HCT116 (cell line): Measurements from ENCODE around the gene TMIE. TPM values are rescaled to one million over a fixed set of nuclear protein-coding genes. Genes with fewer than 3 reads are reported as not detected.

Source experiments
- ATAC-seq: fragments of 200-7000 bp; cut with Tn5 transposase; 2 replicates; pipeline ENCODE4 v1.9.1; 2020; ENCODE audit warnings: mild to moderate bottlenecking, moderate library complexity
- BruUV-seq: library from RNA; stranded (reverse); fragments of 400-500 nt; replicated peaks from 2 replicates; lab custom pipeline; 2021; lab: Mats Ljungman, UMichigan
- CTCF ChIA-PET: fragments of 300-600 bp; sonication (Branson Sonifier 250); formaldehyde crosslinking; loops from one replicate; lab custom pipeline; 2021; ENCODE audit warnings: antibody characterized with exemption; lab: Charles Lee
- POLR2A ChIA-PET: fragments of 300-600, 350-600 bp; sonication (Branson Sonifier 250); formaldehyde crosslinking; loops from one replicate; lab custom pipeline; 2021; ENCODE audit warnings: antibody characterized with exemption; lab: Charles Lee
- RAD21 ChIA-PET, 2 experiments: fragments of 300-600 bp; sonication (Branson Sonifier 250); formaldehyde crosslinking; loops; one replicate each; lab custom pipeline; 2023; ENCODE audit warnings: low total read pairs in 2 of 2; ENCODE audit not compliant: uncharacterized antibody in 2 of 2, unreplicated experiment in 2 of 2, low non-redundant PET in 1 of 2; lab: Charles Lee
- DNase-seq: peaks from one replicate; pipeline ENCODE4 v3.0.0-alpha.2; 2010; ENCODE audit warnings: low read depth, low spot score
- H2AFZ ChIP-seq: fragments of 200-600 bp; shearing (Covaris generic), sonication (generic); 2 replicates; pipeline ENCODE4 v1.6.1; 2017; ENCODE audit warnings: low read depth, mixed run types, mixed read lengths, antibody characterized with exemption, low read length; ENCODE audit not compliant: poor library complexity, severe bottlenecking
- H3K27ac ChIP-seq: 2 replicates; pipeline ENCODE4 v1.5.1; 2012; ENCODE audit warnings: low read depth, low read length
- H3K27me3 ChIP-seq: fragments of 200-600 bp; sonication (generic); 2 replicates; pipeline ENCODE4 v1.6.1; 2016; ENCODE audit warnings: mixed run types, low read length, mixed read lengths; ENCODE audit not compliant: insufficient read depth
- H3K36me3 ChIP-seq, 2 experiments: fragments of 200-500 bp in 1 of 2; fragments of 200-600 bp in 1 of 2; sonication (Bioruptor generic) in 1 of 2; sonication (generic) in 1 of 2; 2 replicates each; pipeline versions ENCODE4 v1.5.1 to v1.6.1; 2014 to 2016; ENCODE audit warnings: low read length in 2 of 2, inconsistent platforms in 1 of 2, mixed read lengths in 1 of 2, mixed run types in 1 of 2; ENCODE audit not compliant: insufficient read depth in 2 of 2, control insufficient read depth in 1 of 2
- H3K4me1 ChIP-seq, 2 experiments: fragments of 200-600 bp in 1 of 2; sonication (generic) in 1 of 2; 2 replicates each; pipeline versions ENCODE4 v1.5.1 to v1.6.1; 2012 to 2017; ENCODE audit warnings: low read length in 2 of 2, inconsistent platforms in 1 of 2, mild to moderate bottlenecking in 1 of 2, mixed read lengths in 1 of 2, mixed run types in 1 of 2, moderate library complexity in 1 of 2; ENCODE audit not compliant: insufficient read depth in 2 of 2, control insufficient read depth in 1 of 2
- H3K4me2 ChIP-seq: fragments of 200-600 bp; sonication (generic); 2 replicates; pipeline ENCODE4 v1.6.1; 2017; ENCODE audit warnings: mixed run types, low read length, mixed read lengths
- H3K4me3 ChIP-seq, 2 experiments: fragments of 200-600 bp in 1 of 2; sonication (generic) in 1 of 2; replicated peaks in 1 of 2; 2 replicates each; pipeline ENCODE4 v1.5.1; 2011 to 2016; ENCODE audit warnings: low read length in 2 of 2, control low read depth in 1 of 2, low read depth in 1 of 2, mild to moderate bottlenecking in 1 of 2, mixed read lengths in 1 of 2, mixed run types in 1 of 2
- H3K79me2 ChIP-seq: fragments of 200-600 bp; sonication (generic); 2 replicates; pipeline ENCODE4 v1.6.1; 2017; ENCODE audit warnings: mild to moderate bottlenecking, mixed run types, low read length, moderate library complexity, mixed read lengths; ENCODE audit not compliant: insufficient read depth
- H3K9ac ChIP-seq: fragments of 200-600 bp; sonication (generic); 2 replicates; pipeline ENCODE4 v1.6.1; 2016; ENCODE audit warnings: low read length, mixed read lengths
- H3K9me2 ChIP-seq: fragments of 200-600 bp; sonication (generic), shearing (Covaris generic); 2 replicates; pipeline ENCODE4 v1.6.1; 2017; ENCODE audit warnings: mixed run types, mild to moderate bottlenecking, moderate library complexity; ENCODE audit not compliant: insufficient read depth
- H3K9me3 ChIP-seq, 2 experiments: fragments of 200-500 bp in 1 of 2; fragments of 200-600 bp in 1 of 2; sonication (Bioruptor generic) in 1 of 2; sonication (generic) in 1 of 2; 2 replicates each; pipeline ENCODE4 v1.6.1; 2014 to 2017; ENCODE audit warnings: low read length in 2 of 2, mixed read lengths in 2 of 2, inconsistent platforms in 1 of 2, low read depth in 1 of 2, mild to moderate bottlenecking in 1 of 2, mixed run types in 1 of 2, moderate library complexity in 1 of 2; ENCODE audit not compliant: control insufficient read depth in 1 of 2, insufficient read depth in 1 of 2
- H4K20me1 ChIP-seq: fragments of 200-600 bp; sonication (generic), shearing (Covaris generic); 2 replicates; pipeline ENCODE4 v1.6.1; 2017; ENCODE audit warnings: mixed run types, mild to moderate bottlenecking, moderate library complexity; ENCODE audit not compliant: insufficient read depth
- CBX3 ChIP-seq: IDR thresholded peaks from 2 replicates; pipeline ENCODE4 v1.6.1; 2012; ENCODE audit warnings: low read depth
- CEBPB ChIP-seq: IDR thresholded peaks from 2 replicates; pipeline ENCODE4 v1.6.1; 2012; ENCODE audit warnings: low read depth
- EGR1 ChIP-seq: IDR thresholded peaks from 2 replicates; pipeline ENCODE4 v1.6.1; 2012; ENCODE audit warnings: low read depth
- ELF1 ChIP-seq: IDR thresholded peaks from 2 replicates; pipeline ENCODE4 v1.6.1; 2012; ENCODE audit warnings: low read depth, borderline replicate concordance
- EZH2 ChIP-seq: fragments of 200-600 bp; sonication (generic); IDR thresholded peaks from 2 replicates; pipeline ENCODE4 v1.6.1; 2017; ENCODE audit warnings: antibody characterized with exemption, mixed run types
- EZH2phosphoT487 ChIP-seq: fragments of 200-600 bp; IDR thresholded peaks from 2 replicates; pipeline ENCODE4 v1.6.1; 2018; ENCODE audit warnings: antibody characterized with exemption, borderline replicate concordance
- JUND ChIP-seq: IDR thresholded peaks from 2 replicates; pipeline ENCODE4 v1.6.1; 2012
- POLR2A ChIP-seq: IDR thresholded peaks from 2 replicates; pipeline ENCODE4 v1.7.0; 2011; ENCODE audit warnings: borderline replicate concordance; ENCODE audit not compliant: insufficient read depth, insufficient read length; ENCODE audit errors: extremely low read depth
- RAD21 ChIP-seq: IDR thresholded peaks from 2 replicates; pipeline ENCODE4 v1.6.1; 2012; ENCODE audit warnings: low read depth, mild to moderate bottlenecking
- SIN3A ChIP-seq: IDR thresholded peaks from 2 replicates; pipeline ENCODE4 v1.6.1; 2012; ENCODE audit warnings: low read depth
- SP1 ChIP-seq: IDR thresholded peaks from 2 replicates; pipeline ENCODE4 v1.6.1; 2012; ENCODE audit warnings: low read depth
- SRF ChIP-seq: IDR thresholded peaks from 2 replicates; pipeline ENCODE4 v1.6.1; 2012; ENCODE audit warnings: low read depth
- TCF7L2 ChIP-seq: IDR thresholded peaks from 2 replicates; pipeline ENCODE4 v1.7.0; 2011; ENCODE audit warnings: borderline replicate concordance, inconsistent platforms; ENCODE audit not compliant: insufficient read depth, insufficient read length; ENCODE audit errors: extremely low read depth
- ZNF274 ChIP-seq: fragments of 200-500 bp; sonication (Bioruptor generic); IDR thresholded peaks from 2 replicates; pipeline ENCODE4 v1.6.1; 2014; ENCODE audit warnings: mild to moderate bottlenecking, low read depth, low read length, inconsistent platforms
- intact Hi-C: fragments of 100-400 bp; cut with micrococcal nuclease; formaldehyde crosslinking; loops from 2 replicates; pipeline ENCODE4 v1.10.0; 2022
- total RNA-seq: library from RNA; stranded (reverse); gene quantifications from one replicate; pipeline ENCODE4 v1.2.1, GENCODE V29; 2021; ENCODE audit not compliant: unreplicated experiment
- TF ChIP-seq, protein P1 (sequence below), 3 experiments: fragments of 200-600 bp in 1 of 3; sonication (generic) in 1 of 3; IDR thresholded peaks in 2 of 3; conservative IDR thresholded peaks in 1 of 3; 2 replicates each; pipeline ENCODE4 v1.5.1; 2012 to 2017; ENCODE audit warnings: low read depth in 2 of 3, low read length in 2 of 3, antibody characterized with exemption in 1 of 3, borderline replicate concordance in 1 of 3, control low read depth in 1 of 3, mild to moderate bottlenecking in 1 of 3, mixed read lengths in 1 of 3, mixed run types in 1 of 3, moderate library complexity in 1 of 3; ENCODE audit not compliant: insufficient read depth in 1 of 3
- TF ChIP-seq, protein P2 (sequence below): IDR thresholded peaks from 2 replicates; pipeline ENCODE4 v1.6.1; 2011; ENCODE audit warnings: mild to moderate bottlenecking, low read length, moderate library complexity; ENCODE audit not compliant: insufficient replicate concordance; ENCODE audit errors: extremely low read depth
- TF ChIP-seq, protein P3 (sequence below): IDR thresholded peaks from 2 replicates; pipeline ENCODE4 v1.6.1; 2012
- TF ChIP-seq, protein P4 (sequence below): IDR thresholded peaks from 2 replicates; pipeline ENCODE4 v1.6.1; 2012; ENCODE audit warnings: low read depth

TMIE gene
- total RNA-seq, 1 experiment from 2014 or later: 0.74 TPM

DNA sequence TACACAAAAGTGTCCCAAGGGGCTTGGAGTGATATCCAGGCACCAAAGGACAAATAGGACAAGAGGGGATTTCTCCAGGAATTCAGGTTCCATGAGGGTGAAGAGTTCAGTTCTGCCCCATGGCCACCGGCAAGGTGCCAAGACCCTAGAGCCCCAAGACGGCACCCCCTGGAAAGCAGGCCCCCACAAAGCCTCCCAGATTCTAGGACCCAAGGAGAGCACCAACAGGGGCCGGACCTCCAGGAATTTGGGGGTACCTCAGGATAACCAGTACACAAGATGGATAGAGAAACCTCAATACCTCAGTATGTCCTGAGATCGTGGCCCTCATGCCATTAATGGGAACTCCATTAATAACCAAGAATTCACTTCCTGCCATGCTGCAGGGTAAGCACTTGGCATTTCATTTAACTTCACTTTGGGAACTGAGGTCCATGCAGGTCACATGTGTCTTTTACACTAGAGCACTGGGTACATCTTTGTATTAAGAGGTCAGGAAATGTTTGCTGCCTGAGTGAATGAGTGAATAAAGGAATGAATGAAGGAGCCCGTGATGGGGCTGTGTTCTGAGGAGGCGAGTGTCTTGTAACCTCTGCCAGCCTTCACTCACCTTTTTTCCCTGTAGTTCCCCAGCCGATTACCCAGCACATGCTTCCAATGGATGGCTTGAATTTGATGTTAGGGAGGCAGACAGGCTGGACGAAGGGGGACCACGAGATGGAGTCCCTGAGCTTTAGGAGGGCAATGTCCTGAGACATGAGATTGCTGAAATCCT, 32.0 kb downstream of the TMIE start:
- POLR2A ChIA-PET: no interaction called here
- Histone ChIP-seq H3K4me1 (no peaks in the 10 kb centered on the region), H3K9me3 (no peaks in the 10 kb centered on the region), H2AFZ (no peak overlapping the region), H3K27ac (no peak overlapping the region), H3K36me3 (no peaks in the 10 kb centered on the region), H3K79me2 (no peaks in the 10 kb centered on the region), H3K27me3 (no peaks in the 10 kb centered on the region), H3K9ac (no peak overlapping the region), H4K20me1 (no peaks in the 10 kb centered on the region), H3K4me3 (no peak overlapping the region), H3K9me2 (no peaks in the 10 kb centered on the region), H3K4me2 (no peak overlapping the region)
- RAD21 ChIA-PET: no interaction called here
- BruUV-seq: no TSS peak
- ATAC-seq: no peak
- intact Hi-C loops: no loop called here
- CTCF ChIA-PET: no interaction called here
- no peak for DNase-seq
- TF ChIP-seq, protein P1, sequence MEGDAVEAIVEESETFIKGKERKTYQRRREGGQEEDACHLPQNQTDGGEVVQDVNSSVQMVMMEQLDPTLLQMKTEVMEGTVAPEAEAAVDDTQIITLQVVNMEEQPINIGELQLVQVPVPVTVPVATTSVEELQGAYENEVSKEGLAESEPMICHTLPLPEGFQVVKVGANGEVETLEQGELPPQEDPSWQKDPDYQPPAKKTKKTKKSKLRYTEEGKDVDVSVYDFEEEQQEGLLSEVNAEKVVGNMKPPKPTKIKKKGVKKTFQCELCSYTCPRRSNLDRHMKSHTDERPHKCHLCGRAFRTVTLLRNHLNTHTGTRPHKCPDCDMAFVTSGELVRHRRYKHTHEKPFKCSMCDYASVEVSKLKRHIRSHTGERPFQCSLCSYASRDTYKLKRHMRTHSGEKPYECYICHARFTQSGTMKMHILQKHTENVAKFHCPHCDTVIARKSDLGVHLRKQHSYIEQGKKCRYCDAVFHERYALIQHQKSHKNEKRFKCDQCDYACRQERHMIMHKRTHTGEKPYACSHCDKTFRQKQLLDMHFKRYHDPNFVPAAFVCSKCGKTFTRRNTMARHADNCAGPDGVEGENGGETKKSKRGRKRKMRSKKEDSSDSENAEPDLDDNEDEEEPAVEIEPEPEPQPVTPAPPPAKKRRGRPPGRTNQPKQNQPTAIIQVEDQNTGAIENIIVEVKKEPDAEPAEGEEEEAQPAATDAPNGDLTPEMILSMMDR (IDR thresholded peaks at IDR 0.05 in 2 of 3, conservative IDR thresholded peaks at IDR 0.05 in 1 of 3; ENCODE audit: borderline replicate concordance in 1 of 3, insufficient read depth in 1 of 3, low read depth in 2 of 3, low read length in 2 of 3): no peak
- TF ChIP-seq EZH2phosphoT487 (no peak), POLR2A (no peak), SRF (no peak), EGR1 (no peak), SIN3A (no peak), JUND (no peak), CBX3 (no peak), ZNF274 (no peak), RAD21 (no peak), ELF1 (no peak), CEBPB (no peak), EZH2 (no peak), TCF7L2 (no peak), SP1 (no peak)
- TF ChIP-seq, protein P2, sequence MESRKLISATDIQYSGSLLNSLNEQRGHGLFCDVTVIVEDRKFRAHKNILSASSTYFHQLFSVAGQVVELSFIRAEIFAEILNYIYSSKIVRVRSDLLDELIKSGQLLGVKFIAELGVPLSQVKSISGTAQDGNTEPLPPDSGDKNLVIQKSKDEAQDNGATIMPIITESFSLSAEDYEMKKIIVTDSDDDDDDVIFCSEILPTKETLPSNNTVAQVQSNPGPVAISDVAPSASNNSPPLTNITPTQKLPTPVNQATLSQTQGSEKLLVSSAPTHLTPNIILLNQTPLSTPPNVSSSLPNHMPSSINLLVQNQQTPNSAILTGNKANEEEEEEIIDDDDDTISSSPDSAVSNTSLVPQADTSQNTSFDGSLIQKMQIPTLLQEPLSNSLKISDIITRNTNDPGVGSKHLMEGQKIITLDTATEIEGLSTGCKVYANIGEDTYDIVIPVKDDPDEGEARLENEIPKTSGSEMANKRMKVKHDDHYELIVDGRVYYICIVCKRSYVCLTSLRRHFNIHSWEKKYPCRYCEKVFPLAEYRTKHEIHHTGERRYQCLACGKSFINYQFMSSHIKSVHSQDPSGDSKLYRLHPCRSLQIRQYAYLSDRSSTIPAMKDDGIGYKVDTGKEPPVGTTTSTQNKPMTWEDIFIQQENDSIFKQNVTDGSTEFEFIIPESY: no peak
- TF ChIP-seq, protein P3, sequence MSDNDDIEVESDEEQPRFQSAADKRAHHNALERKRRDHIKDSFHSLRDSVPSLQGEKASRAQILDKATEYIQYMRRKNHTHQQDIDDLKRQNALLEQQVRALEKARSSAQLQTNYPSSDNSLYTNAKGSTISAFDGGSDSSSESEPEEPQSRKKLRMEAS: no peak
- TF ChIP-seq, protein P4, sequence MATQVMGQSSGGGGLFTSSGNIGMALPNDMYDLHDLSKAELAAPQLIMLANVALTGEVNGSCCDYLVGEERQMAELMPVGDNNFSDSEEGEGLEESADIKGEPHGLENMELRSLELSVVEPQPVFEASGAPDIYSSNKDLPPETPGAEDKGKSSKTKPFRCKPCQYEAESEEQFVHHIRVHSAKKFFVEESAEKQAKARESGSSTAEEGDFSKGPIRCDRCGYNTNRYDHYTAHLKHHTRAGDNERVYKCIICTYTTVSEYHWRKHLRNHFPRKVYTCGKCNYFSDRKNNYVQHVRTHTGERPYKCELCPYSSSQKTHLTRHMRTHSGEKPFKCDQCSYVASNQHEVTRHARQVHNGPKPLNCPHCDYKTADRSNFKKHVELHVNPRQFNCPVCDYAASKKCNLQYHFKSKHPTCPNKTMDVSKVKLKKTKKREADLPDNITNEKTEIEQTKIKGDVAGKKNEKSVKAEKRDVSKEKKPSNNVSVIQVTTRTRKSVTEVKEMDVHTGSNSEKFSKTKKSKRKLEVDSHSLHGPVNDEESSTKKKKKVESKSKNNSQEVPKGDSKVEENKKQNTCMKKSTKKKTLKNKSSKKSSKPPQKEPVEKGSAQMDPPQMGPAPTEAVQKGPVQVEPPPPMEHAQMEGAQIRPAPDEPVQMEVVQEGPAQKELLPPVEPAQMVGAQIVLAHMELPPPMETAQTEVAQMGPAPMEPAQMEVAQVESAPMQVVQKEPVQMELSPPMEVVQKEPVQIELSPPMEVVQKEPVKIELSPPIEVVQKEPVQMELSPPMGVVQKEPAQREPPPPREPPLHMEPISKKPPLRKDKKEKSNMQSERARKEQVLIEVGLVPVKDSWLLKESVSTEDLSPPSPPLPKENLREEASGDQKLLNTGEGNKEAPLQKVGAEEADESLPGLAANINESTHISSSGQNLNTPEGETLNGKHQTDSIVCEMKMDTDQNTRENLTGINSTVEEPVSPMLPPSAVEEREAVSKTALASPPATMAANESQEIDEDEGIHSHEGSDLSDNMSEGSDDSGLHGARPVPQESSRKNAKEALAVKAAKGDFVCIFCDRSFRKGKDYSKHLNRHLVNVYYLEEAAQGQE: no peak
